ENCODE results near the gene RAB23.

- TF ChIP-seq POLR2A (IDR thresholded peaks at IDR 0.05; ENCODE audit: low read length): no peak
- TF ChIP-seq GATA1 (IDR thresholded peaks at IDR 0.05; ENCODE audit: low read depth, low read length): no peak
These were observed 14.2 kb downstream of the RAB23 start for GRCh38 chr6:57207872-57208271.

All from erythroblast (primary cell).